H1 (cell line): ENCODE data around the gene CCDC175. TPM values are rescaled to one million over a fixed set of nuclear protein-coding genes. Genes with fewer than 3 reads are reported as not detected.

Source experiments
- CTCF ChIA-PET: fragments of 300-600 bp; sonication (Branson Sonifier 250); formaldehyde crosslinking; loops from one replicate; lab custom pipeline; 2021; ENCODE audit not compliant: partially characterized antibody; lab: Charles Lee
- POLR2A ChIA-PET: fragments of 300-600 bp; sonication (Branson Sonifier 250); formaldehyde crosslinking; loops from one replicate; lab custom pipeline; 2021; ENCODE audit warnings: inconsistent platforms; ENCODE audit not compliant: partially characterized antibody; lab: Charles Lee
- DNase-seq, 2 experiments: peaks; one replicate each; pipeline versions ENCODE4 v3.0.0 to v3.0.0-alpha.2; 2010 to 2022; ENCODE audit warnings: low spot score in 2 of 2, low read depth in 1 of 2, mixed read lengths in 1 of 2
- FAIRE-seq: peaks from 2 replicates; lab custom pipeline; 2011; peaks lifted over from hg19 to GRCh38; lab: Jason Lieb, UNC
- H2AFZ ChIP-seq: 2 replicates; pipeline ENCODE4 v1.8.1; 2012; ENCODE audit warnings: low read length, inconsistent platforms
- H2AK5ac ChIP-seq: 2 replicates; pipeline ENCODE4 v1.6.1; 2013; ENCODE audit warnings: low read depth, low read length
- H2BK120ac ChIP-seq: replicated peaks from 2 replicates; pipeline ENCODE3; 2013; ENCODE audit warnings: low read depth, low read length, inconsistent platforms
- H2BK12ac ChIP-seq: 2 replicates; pipeline ENCODE4 v1.6.1; 2013; ENCODE audit warnings: low read depth, low read length
- H2BK15ac ChIP-seq: 2 replicates; pipeline ENCODE4 v1.6.1; 2013; ENCODE audit warnings: low read length
- H2BK20ac ChIP-seq: 2 replicates; pipeline ENCODE4 v1.6.1; 2013; ENCODE audit warnings: low read length
- H2BK5ac ChIP-seq: 2 replicates; pipeline ENCODE4 v1.6.1; 2013; ENCODE audit warnings: low read depth, low read length
- H3K14ac ChIP-seq: 2 replicates; pipeline ENCODE4 v1.6.1; 2013; ENCODE audit warnings: inconsistent platforms; ENCODE audit not compliant: insufficient read length
- H3K18ac ChIP-seq: 2 replicates; pipeline ENCODE4 v1.6.1; 2013; ENCODE audit warnings: low read length; ENCODE audit errors: extremely low read depth
- H3K23ac ChIP-seq: 2 replicates; pipeline ENCODE4 v1.6.1; 2013; ENCODE audit warnings: inconsistent platforms; ENCODE audit not compliant: insufficient read length
- H3K23me2 ChIP-seq: 2 replicates; pipeline ENCODE4 v1.6.1; 2013; ENCODE audit warnings: low read depth, low read length
- H3K27ac ChIP-seq: 2 replicates; pipeline ENCODE4 v1.6.1; 2011; ENCODE audit warnings: low read depth, low read length, inconsistent platforms
- H3K27me3 ChIP-seq, 4 experiments: replicated peaks in 1 of 4; 1 replicate in 1 of 4; 2 replicates in 3 of 4; pipeline versions ENCODE4 v1.6.1 to v1.8.1; 2011 to 2013; ENCODE audit warnings: low read length in 3 of 4, mild to moderate bottlenecking in 3 of 4, inconsistent platforms in 2 of 4, mixed read lengths in 2 of 4, moderate library complexity in 1 of 4; ENCODE audit not compliant: control insufficient read depth in 3 of 4, insufficient read depth in 3 of 4; ENCODE audit errors: extremely low read depth in 1 of 4
- H3K36me3 ChIP-seq, 4 experiments: 2 replicates each; pipeline versions ENCODE4 v1.6.1 to v1.8.1; 2011 to 2013; ENCODE audit warnings: mild to moderate bottlenecking in 4 of 4, low read length in 3 of 4, moderate library complexity in 2 of 4, control low read depth in 1 of 4, inconsistent platforms in 1 of 4; ENCODE audit not compliant: insufficient read depth in 4 of 4, control insufficient read depth in 2 of 4
- H3K4ac ChIP-seq: replicated peaks from 2 replicates; pipeline ENCODE3; 2013; ENCODE audit warnings: low read length, low read depth, mixed read lengths, inconsistent platforms; ENCODE audit not compliant: insufficient read length
- H3K4me1 ChIP-seq, 4 experiments: replicated peaks in 1 of 4; 1 replicate in 1 of 4; 2 replicates in 3 of 4; pipeline versions ENCODE4 v1.6.1 to v1.8.1; 2011 to 2013; ENCODE audit warnings: low read length in 3 of 4, inconsistent platforms in 2 of 4, mixed read lengths in 1 of 4; ENCODE audit not compliant: insufficient read depth in 4 of 4, control insufficient read depth in 3 of 4
- H3K4me2 ChIP-seq, 2 experiments: 2 replicates each; pipeline versions ENCODE4 v1.6.1 to v1.8.1; 2011 to 2013; ENCODE audit warnings: low read depth in 2 of 2, low read length in 2 of 2, control low read depth in 1 of 2, inconsistent platforms in 1 of 2, mild to moderate bottlenecking in 1 of 2; ENCODE audit not compliant: insufficient read depth in 1 of 2
- H3K4me3 ChIP-seq, 4 experiments: fragments of 200-600, 300-600 bp in 1 of 4; sonication (generic), shearing (Covaris generic), sonication (Bioruptor Twin) in 1 of 4; 2 replicates each; pipeline versions ENCODE4 v1.5.1 to v1.8.1; 2011 to 2016; ENCODE audit warnings: low read length in 4 of 4, low read depth in 3 of 4, control low read depth in 2 of 4, inconsistent platforms in 2 of 4, mild to moderate bottlenecking in 2 of 4, mixed read lengths in 1 of 4, moderate library complexity in 1 of 4; ENCODE audit not compliant: insufficient read depth in 2 of 4; ENCODE audit errors: extremely low read depth in 1 of 4
- H3K56ac ChIP-seq: replicated peaks from 2 replicates; pipeline ENCODE3; 2013; ENCODE audit warnings: low read depth, mild to moderate bottlenecking, mixed read lengths, low read length, inconsistent platforms; ENCODE audit not compliant: insufficient read length
- H3K79me1 ChIP-seq: 2 replicates; pipeline ENCODE4 v1.6.1; 2013; ENCODE audit warnings: low read depth, low read length, control low read depth
- H3K79me2 ChIP-seq, 2 experiments: 2 replicates each; pipeline versions ENCODE4 v1.6.1 to v1.8.1; 2012 to 2013; ENCODE audit warnings: low read length in 2 of 2, mild to moderate bottlenecking in 2 of 2, inconsistent platforms in 1 of 2; ENCODE audit not compliant: insufficient read depth in 2 of 2, control insufficient read depth in 1 of 2
- H3K9ac ChIP-seq, 4 experiments: replicated peaks in 1 of 4; 1 replicate in 1 of 4; 2 replicates in 3 of 4; pipeline versions ENCODE4 v1.6.1 to v1.8.1; 2011 to 2013; ENCODE audit warnings: low read depth in 3 of 4, low read length in 3 of 4, control low read depth in 2 of 4, mild to moderate bottlenecking in 2 of 4, moderate library complexity in 2 of 4, inconsistent platforms in 1 of 4; ENCODE audit errors: extremely low read depth in 1 of 4
- H3K9me3 ChIP-seq, 2 experiments: 2 replicates each; pipeline versions ENCODE4 v1.6.1 to v1.8.1; 2012 to 2013; ENCODE audit warnings: mild to moderate bottlenecking in 2 of 2, moderate library complexity in 2 of 2, control low read depth in 1 of 2, inconsistent platforms in 1 of 2, low read depth in 1 of 2, low read length in 1 of 2, mixed read lengths in 1 of 2; ENCODE audit not compliant: insufficient read depth in 2 of 2
- H4K20me1 ChIP-seq, 2 experiments: replicated peaks in 1 of 2; 2 replicates each; pipeline versions ENCODE3 to v1.8.1; 2011 to 2013; ENCODE audit warnings: inconsistent platforms in 2 of 2, low read length in 2 of 2, mild to moderate bottlenecking in 1 of 2; ENCODE audit not compliant: insufficient read depth in 2 of 2, control insufficient read depth in 1 of 2
- H4K5ac ChIP-seq: 2 replicates; pipeline ENCODE4 v1.6.1; 2013; ENCODE audit warnings: low read length, low read depth, mixed read lengths, inconsistent platforms; ENCODE audit not compliant: insufficient read length
- H4K8ac ChIP-seq: 2 replicates; pipeline ENCODE4 v1.8.0; 2013; ENCODE audit warnings: mild to moderate bottlenecking, moderate library complexity, low read length, inconsistent platforms; ENCODE audit not compliant: insufficient read depth; ENCODE audit errors: extremely low read depth
- H4K91ac ChIP-seq: replicated peaks from 2 replicates; pipeline ENCODE3; 2013; ENCODE audit warnings: low read length, mixed read lengths, inconsistent platforms; ENCODE audit not compliant: insufficient read length
- SUZ12 ChIP-seq: fragments of 200-600 bp; sonication (generic); IDR thresholded peaks from 2 replicates; pipeline ENCODE4 v1.6.1; 2012; ENCODE audit warnings: mild to moderate bottlenecking, inconsistent platforms, low read length, moderate library complexity, mixed read lengths
- WGBS, 2 experiments: shearing (Covaris generic) in 1 of 2; methylation state at CpG; one replicate each; pipeline versions ENCODE4 v1.1.6 to v1.1.7; 2013 to 2015; ENCODE audit warnings: low lambda C conversion rate in 2 of 2, mixed read lengths in 2 of 2, inconsistent platforms in 1 of 2, low coverage in 1 of 2, missing lambda C conversion rate in 1 of 2; ENCODE audit not compliant: insufficient replicate concordance in 2 of 2, insufficient coverage in 1 of 2, insufficient read length in 1 of 2; ENCODE audit errors: extremely low coverage in 1 of 2, missing lambda C conversion rate in 1 of 2; 5-methylcytosine and 5-hydroxymethylcytosine counted together
- polyA plus RNA-seq, 7 experiments: library from polyadenylated mRNA; depleted of rRNA in 3 of 7; stranded (reverse) in 5 of 7; unstranded in 2 of 7; fragments of >200 nt in 5 of 7; fragments of 200-250 nt in 2 of 7; gene quantifications; 1 replicate in 5 of 7; 2 replicates in 1 of 7; 4 replicates in 1 of 7; pipeline versions ENCODE4 v1.2.1 to v1.2.3, GENCODE V29; 2011 to 2013; ENCODE audit warnings: missing spikeins in 2 of 7, mixed read lengths in 2 of 7
- total RNA-seq: library from RNA; stranded (reverse); fragmentation: NEBNext Ultra II Directional; extraction: Animal tissue kit (Norgen Biotek cat#: 25700); gene quantifications from 2 replicates; pipeline ENCODE4 v1.2.1, GENCODE V29; 2021
- TF ChIP-seq, protein P1 (sequence below): IDR thresholded peaks from 2 replicates; pipeline ENCODE4 v1.6.1; 2012; ENCODE audit warnings: inconsistent platforms

CCDC175 gene
- total and polyA plus RNA-seq, 2 of the 8 experiments (the other 6 are each of a cell fraction or from before 2014, with no cell fraction given) = 0.19 TPM; not detected in 1

DNA sequence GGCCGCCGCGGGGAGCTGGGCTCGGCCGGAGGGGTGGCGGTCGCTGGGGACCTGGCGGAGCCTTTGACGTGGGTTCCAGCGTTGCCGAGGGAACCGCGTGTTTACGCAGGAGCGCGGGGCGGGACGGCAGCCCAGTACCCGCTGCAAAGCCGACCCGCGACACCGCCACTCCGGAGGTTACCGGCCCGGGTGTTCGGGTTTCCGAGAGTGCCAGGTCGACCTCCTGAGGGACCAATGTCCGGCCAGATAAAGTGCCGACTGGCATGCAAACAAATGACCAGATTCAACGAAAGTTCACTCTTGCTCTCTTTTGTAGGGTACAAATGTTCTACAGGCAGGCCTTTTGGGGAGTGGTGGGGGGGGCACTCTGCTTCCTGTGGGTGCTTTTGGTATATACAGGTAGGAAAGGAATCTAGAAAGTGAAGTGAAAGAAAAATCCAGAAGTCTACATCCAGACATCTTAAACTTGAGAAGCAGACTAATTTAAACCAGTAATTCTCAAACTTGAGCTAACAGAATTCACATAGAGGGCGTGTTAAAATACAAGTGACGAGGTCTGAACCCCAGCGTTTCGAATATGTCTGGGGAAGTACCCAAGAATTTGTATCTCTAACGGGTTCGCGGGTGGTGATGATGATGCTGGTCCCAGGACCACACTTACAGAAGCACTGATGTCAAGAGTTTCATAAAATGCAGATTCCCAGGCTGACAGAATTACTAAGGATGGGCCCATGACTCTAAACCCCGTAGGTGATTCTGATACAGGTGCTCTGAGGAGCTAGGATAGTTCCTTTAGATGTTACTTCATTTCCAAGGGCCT is 111.1 kb downstream of the CCDC175 start, which contains the start of gene GPR135:
TSS of gene GPR135 (minus strand) at position 65 of the 820 bp plus-strand sequence. CDS start 154 bp downstream, outside the sequence.
- no peak within 1 kb of the TSS for H2BK5ac ChIP-seq
- peak within 1 kb of the TSS; percentile 87; the same call in 1 of the 2 replicates for H2BK12ac ChIP-seq
- no peak within 1 kb of the TSS for H4K91ac ChIP-seq
- H3K4ac ChIP-seq = peak within 1 kb of the TSS; percentile 82
- no peak within 1 kb of the TSS for H2BK15ac ChIP-seq
- H3K4me3 ChIP-seq = peak within 1 kb of the TSS; percentile 46 to 74 (median 53)
- peaks cover 0 to 2% (median 0%) of the 10 kb centered on the region in 4 experiments; a peak in 1 of 8 replicates for H3K36me3 ChIP-seq
- H3K23ac ChIP-seq = no peak within 1 kb of the TSS
- POLR2A ChIA-PET = interaction anchor here (0.6 to 1.8 kb wide), 4 partner anchors 8 to 18 kb away, joined by 3 to 6 read pairs (median 6); partner anchors contain the start of genes JKAMP and L3HYPDH
- H3K9me3 ChIP-seq = no peaks in the 10 kb centered on the region
- H3K23me2 ChIP-seq = peaks cover 15% of the 10 kb centered on the region; the same call in 1 of the 2 replicates
- H3K4me1 ChIP-seq = peaks cover 0 to 10% (median 4%) of the 10 kb centered on the region in 4 experiments; a peak in 4 of 7 replicates
- no peak within 1 kb of the TSS for H2BK20ac ChIP-seq
- H3K18ac ChIP-seq = no peak within 1 kb of the TSS
- CTCF ChIA-PET = interaction anchor here (0.6 to 2.6 kb wide), 6 partner anchors 10 to 399 kb away, joined by 3 to 11 read pairs (median 3); no protein-coding TSS in a partner anchor
- no peaks in the 10 kb centered on the region for H3K79me1 ChIP-seq
- no peak within 1 kb of the TSS for H4K5ac ChIP-seq
- peaks cover 0 to 23% (median 13%) of the 10 kb centered on the region in 4 experiments; a peak in 6 of 7 replicates for H3K27me3 ChIP-seq
- H4K8ac ChIP-seq = peak within 1 kb of the TSS; percentile 76; the same call in 1 of the 2 replicates
- H4K20me1 ChIP-seq = peaks cover 0 to 12% of the 10 kb centered on the region in 2 experiments
- peak within 1 kb of the TSS; percentile 75 to 97 for H3K4me2 ChIP-seq
- no peak for FAIRE-seq
- H3K56ac ChIP-seq = no peak within 1 kb of the TSS
- peak within 1 kb of the TSS in 1 of 4 experiments; percentile 35; a peak in 2 of 7 replicates for H3K9ac ChIP-seq
- no peak within 1 kb of the TSS for H3K14ac ChIP-seq
- H2BK120ac ChIP-seq = no peak within 1 kb of the TSS
- H2AK5ac ChIP-seq = no peak within 1 kb of the TSS
- 28% methylated on average over 31 of the region's 40 CpGs; no CpG with 5 or more reads in 1 of the 2 experiments for WGBS, 2 experiments
- DNase-seq = no peak
- no peak within 1 kb of the TSS for H3K27ac ChIP-seq
- TF ChIP-seq SUZ12 = no peak
- TF ChIP-seq, protein P1, sequence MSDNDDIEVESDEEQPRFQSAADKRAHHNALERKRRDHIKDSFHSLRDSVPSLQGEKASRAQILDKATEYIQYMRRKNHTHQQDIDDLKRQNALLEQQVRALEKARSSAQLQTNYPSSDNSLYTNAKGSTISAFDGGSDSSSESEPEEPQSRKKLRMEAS = peak; percentile 25; the same call in 1 of the 2 replicates
- H2AFZ ChIP-seq = peak within 1 kb of the TSS; percentile 89; the same call in 1 of the 2 replicates
- no peaks in the 10 kb centered on the region for H3K79me2 ChIP-seq
